ENCODE results near the gene AP3S2.

DNA sequence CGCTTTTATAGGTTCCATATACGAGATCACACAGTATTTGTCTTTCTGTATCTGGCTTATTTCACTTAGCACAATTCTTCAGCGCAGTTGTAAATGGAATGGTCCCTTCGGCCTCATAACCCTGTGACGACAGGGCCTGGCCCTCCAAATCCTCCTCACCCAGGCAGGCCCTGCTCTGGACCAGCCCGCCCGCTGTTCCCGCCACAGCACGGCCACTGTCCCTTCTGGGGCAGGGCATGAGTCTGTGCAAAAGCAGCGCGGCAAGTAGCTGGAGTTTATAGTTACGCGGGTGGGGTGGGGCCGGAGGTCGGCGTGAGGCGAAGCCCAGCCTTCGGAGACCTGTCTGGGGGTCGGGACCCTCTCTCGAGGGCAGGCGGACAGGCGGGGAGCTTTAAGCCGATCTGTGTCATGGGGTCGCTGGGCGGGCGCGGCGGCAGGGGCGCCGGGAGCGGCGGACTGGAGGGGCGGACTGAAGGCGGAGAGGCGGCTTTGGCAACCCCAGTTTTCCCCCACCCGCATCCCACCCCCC, 18.4 kb upstream of the AP3S2 start:
- TF ChIP-seq ZNF274 (IDR thresholded peaks at IDR 0.05; ENCODE audit: low read depth, low read length), result no peak
- no peak for TF ChIP-seq SUZ12 (IDR thresholded peaks at IDR 0.05; ENCODE audit: extremely low read depth, insufficient read depth, insufficient read length)
- TF ChIP-seq YY1 (IDR thresholded peaks at IDR 0.05; ENCODE audit: insufficient read depth, insufficient read length), result no peak

All from NT2/D1 (cell line).